ENCODE data around the gene HSPA5.

DNA sequence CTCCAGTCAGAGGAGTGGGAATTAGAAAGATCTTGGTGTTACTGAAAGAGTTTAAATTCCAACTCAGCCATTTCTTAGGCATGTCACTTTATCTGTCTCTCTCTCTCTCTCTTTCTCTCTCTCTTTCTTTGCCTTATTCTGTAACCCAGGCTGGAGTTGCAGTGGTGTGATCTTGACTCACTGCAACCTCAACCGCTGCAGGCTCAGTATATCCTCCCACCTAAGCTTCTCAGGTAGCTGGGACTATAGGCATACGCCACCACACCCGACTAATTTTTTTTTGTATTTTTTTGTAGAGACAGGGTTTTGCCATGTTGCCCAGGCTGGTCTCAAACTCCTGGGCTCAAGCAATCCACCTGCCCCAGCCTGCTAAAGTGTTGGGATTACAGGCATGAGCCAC, 22.5 kb downstream of the HSPA5 start:
- TF ChIP-seq POLR2AphosphoS5 (IDR thresholded peaks at IDR 0.05; ENCODE audit: low read length) (no peak), NFYB (IDR thresholded peaks at IDR 0.05; ENCODE audit: insufficient read depth, low read depth, low read length) (no peak), SMC3 (IDR thresholded peaks at IDR 0.05; ENCODE audit: borderline replicate concordance, low read length) (no peak), HDAC6 (IDR thresholded peaks at IDR 0.05; ENCODE audit: unreplicated experiment) (no peak), STAT3 (IDR thresholded peaks at IDR 0.05; ENCODE audit: low read depth, low read length) (no peak), POLR2A (IDR thresholded peaks at IDR 0.05; ENCODE audit: low read depth, low read length) (no peak)
- TF ChIP-seq, protein P1, sequence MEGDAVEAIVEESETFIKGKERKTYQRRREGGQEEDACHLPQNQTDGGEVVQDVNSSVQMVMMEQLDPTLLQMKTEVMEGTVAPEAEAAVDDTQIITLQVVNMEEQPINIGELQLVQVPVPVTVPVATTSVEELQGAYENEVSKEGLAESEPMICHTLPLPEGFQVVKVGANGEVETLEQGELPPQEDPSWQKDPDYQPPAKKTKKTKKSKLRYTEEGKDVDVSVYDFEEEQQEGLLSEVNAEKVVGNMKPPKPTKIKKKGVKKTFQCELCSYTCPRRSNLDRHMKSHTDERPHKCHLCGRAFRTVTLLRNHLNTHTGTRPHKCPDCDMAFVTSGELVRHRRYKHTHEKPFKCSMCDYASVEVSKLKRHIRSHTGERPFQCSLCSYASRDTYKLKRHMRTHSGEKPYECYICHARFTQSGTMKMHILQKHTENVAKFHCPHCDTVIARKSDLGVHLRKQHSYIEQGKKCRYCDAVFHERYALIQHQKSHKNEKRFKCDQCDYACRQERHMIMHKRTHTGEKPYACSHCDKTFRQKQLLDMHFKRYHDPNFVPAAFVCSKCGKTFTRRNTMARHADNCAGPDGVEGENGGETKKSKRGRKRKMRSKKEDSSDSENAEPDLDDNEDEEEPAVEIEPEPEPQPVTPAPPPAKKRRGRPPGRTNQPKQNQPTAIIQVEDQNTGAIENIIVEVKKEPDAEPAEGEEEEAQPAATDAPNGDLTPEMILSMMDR (IDR thresholded peaks at IDR 0.05 in 2 of 3, conservative IDR thresholded peaks at IDR 0.05 in 1 of 3; ENCODE audit: control insufficient read depth in 2 of 3, extremely low read depth in 1 of 3, insufficient read depth in 1 of 3, low read depth in 3 of 3, low read length in 3 of 3): no peak
